ENCODE measurements around the gene WIPF2.

Gene WIPF2

GRCh38 chr17:40241252-40241834 lies 22.2 kb downstream of the WIPF2 start:
- no peaks in the 10 kb centered on the region for H4K20me1 ChIP-seq (ENCODE audit: low read depth, low read length)
- no peak overlapping the region for H3K27ac ChIP-seq (ENCODE audit: low read depth, low read length)
- TF ChIP-seq, protein P1, sequence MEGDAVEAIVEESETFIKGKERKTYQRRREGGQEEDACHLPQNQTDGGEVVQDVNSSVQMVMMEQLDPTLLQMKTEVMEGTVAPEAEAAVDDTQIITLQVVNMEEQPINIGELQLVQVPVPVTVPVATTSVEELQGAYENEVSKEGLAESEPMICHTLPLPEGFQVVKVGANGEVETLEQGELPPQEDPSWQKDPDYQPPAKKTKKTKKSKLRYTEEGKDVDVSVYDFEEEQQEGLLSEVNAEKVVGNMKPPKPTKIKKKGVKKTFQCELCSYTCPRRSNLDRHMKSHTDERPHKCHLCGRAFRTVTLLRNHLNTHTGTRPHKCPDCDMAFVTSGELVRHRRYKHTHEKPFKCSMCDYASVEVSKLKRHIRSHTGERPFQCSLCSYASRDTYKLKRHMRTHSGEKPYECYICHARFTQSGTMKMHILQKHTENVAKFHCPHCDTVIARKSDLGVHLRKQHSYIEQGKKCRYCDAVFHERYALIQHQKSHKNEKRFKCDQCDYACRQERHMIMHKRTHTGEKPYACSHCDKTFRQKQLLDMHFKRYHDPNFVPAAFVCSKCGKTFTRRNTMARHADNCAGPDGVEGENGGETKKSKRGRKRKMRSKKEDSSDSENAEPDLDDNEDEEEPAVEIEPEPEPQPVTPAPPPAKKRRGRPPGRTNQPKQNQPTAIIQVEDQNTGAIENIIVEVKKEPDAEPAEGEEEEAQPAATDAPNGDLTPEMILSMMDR (IDR thresholded peaks at IDR 0.05; ENCODE audit: insufficient read depth, low read length, poor library complexity, severe bottlenecking) = no peak
- TF ChIP-seq EZH2phosphoT487 (conservative IDR thresholded peaks at IDR 0.05; ENCODE audit: low read length) = no peak
- peaks cover 67% of the 10 kb centered on the region for H3K79me2 ChIP-seq (ENCODE audit: insufficient read depth, low read length)
- no peaks in the 10 kb centered on the region for H3F3A ChIP-seq (ENCODE audit: insufficient read depth)
- H2AFZ ChIP-seq (ENCODE audit: low read depth, low read length, severe bottlenecking) = no peak overlapping the region
- H3K4me2 ChIP-seq (ENCODE audit: low read depth, low read length, poor library complexity, severe bottlenecking) = no peak overlapping the region
- H3K9me2 ChIP-seq (replicated peaks; ENCODE audit: insufficient read depth, low read length) = no peaks in the 10 kb centered on the region
- H3K4me3 ChIP-seq (ENCODE audit: insufficient read depth, low read length, poor library complexity, severe bottlenecking) = no peak overlapping the region
- H3K27me3 ChIP-seq (ENCODE audit: low read length) = no peaks in the 10 kb centered on the region
- H3K9me3 ChIP-seq (ENCODE audit: insufficient read depth, low read length) = no peaks in the 10 kb centered on the region
- H3K36me3 ChIP-seq (ENCODE audit: low read length) = no peaks in the 10 kb centered on the region
- no peak overlapping the region for H3K9ac ChIP-seq (ENCODE audit: low read length)

- Histone ChIP-seq H3K36me3 (ENCODE audit: low read length) (no peaks in the 10 kb centered on the region), H3F3A (ENCODE audit: insufficient read depth) (no peaks in the 10 kb centered on the region; the same call in 1 of the 2 replicates), H3K9ac (ENCODE audit: low read length) (no peak overlapping the region), H3K27me3 (ENCODE audit: low read length) (no peaks in the 10 kb centered on the region), H3K79me2 (ENCODE audit: insufficient read depth, low read length) (peaks cover 70% of the 10 kb centered on the region), H3K27ac (ENCODE audit: low read depth, low read length) (no peak overlapping the region), H3K4me3 (ENCODE audit: insufficient read depth, low read length, poor library complexity, severe bottlenecking) (no peak overlapping the region), H2AFZ (ENCODE audit: low read depth, low read length, severe bottlenecking) (no peak overlapping the region), H3K9me3 (ENCODE audit: insufficient read depth, low read length) (no peaks in the 10 kb centered on the region), H3K9me2 (replicated peaks; ENCODE audit: insufficient read depth, low read length) (no peaks in the 10 kb centered on the region), H3K4me2 (ENCODE audit: low read depth, low read length, poor library complexity, severe bottlenecking) (no peak overlapping the region), H4K20me1 (ENCODE audit: low read depth, low read length) (no peaks in the 10 kb centered on the region)
- TF ChIP-seq, protein P1 (IDR thresholded peaks at IDR 0.05; ENCODE audit: insufficient read depth, low read length, poor library complexity, severe bottlenecking) = no peak
- no peak for TF ChIP-seq EZH2phosphoT487 (conservative IDR thresholded peaks at IDR 0.05; ENCODE audit: low read length)
These were observed 23.7 kb downstream of the WIPF2 start for GRCh38 chr17:40242774-40243173.

DNA sequence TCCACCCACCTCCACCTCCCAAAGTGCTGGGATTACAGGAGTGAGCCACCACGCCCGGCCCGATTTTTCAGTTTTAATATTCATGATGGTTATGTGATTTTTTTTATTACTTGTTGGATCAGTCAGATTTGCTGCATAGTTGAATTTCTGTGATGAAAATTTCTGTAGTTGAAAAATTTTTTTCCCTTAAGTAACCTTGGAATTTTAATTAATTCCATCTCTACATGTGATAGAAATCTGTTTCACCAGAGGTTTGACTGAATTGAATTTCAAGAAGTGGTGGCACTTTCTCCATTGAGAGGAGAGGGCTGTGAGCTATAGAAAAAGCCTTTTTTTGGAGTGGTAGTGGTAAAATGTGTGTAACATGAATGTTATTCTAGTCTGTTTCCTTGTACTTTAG lies 24.7 kb downstream of the WIPF2 start:
- no peak overlapping the region for H3K9ac ChIP-seq (ENCODE audit: low read length)
- H3K9me3 ChIP-seq (ENCODE audit: insufficient read depth, low read length) = no peaks in the 10 kb centered on the region
- H3K27me3 ChIP-seq (ENCODE audit: low read length) = no peaks in the 10 kb centered on the region

More for the DNA sequence above, 24.7 kb downstream of the WIPF2 start:
- H3K4me2 ChIP-seq (ENCODE audit: low read depth, low read length, poor library complexity, severe bottlenecking) = no peak overlapping the region
- H3K27ac ChIP-seq (ENCODE audit: low read depth, low read length) = no peak overlapping the region
- H4K20me1 ChIP-seq (ENCODE audit: low read depth, low read length) = no peaks in the 10 kb centered on the region
- H3K36me3 ChIP-seq (ENCODE audit: low read length) = no peaks in the 10 kb centered on the region
- TF ChIP-seq, protein P1 (IDR thresholded peaks at IDR 0.05; ENCODE audit: insufficient read depth, low read length, poor library complexity, severe bottlenecking) = no peak
- no peak for TF ChIP-seq EZH2phosphoT487 (conservative IDR thresholded peaks at IDR 0.05; ENCODE audit: low read length)
- no peak overlapping the region for H2AFZ ChIP-seq (ENCODE audit: low read depth, low read length, severe bottlenecking)
- H3K9me2 ChIP-seq (replicated peaks; ENCODE audit: insufficient read depth, low read length) = no peaks in the 10 kb centered on the region
- H3F3A ChIP-seq (ENCODE audit: insufficient read depth) = peaks cover 6% of the 10 kb centered on the region; the same call in 1 of the 2 replicates
- H3K79me2 ChIP-seq (ENCODE audit: insufficient read depth, low read length) = peaks cover 77% of the 10 kb centered on the region
- no peak overlapping the region for H3K4me3 ChIP-seq (ENCODE audit: insufficient read depth, low read length, poor library complexity, severe bottlenecking)
